Embryonic facial prominence (tissue), 1 donor: ENCODE data around the gene TMEM14B.
"Not testable (repeated sequence)": the region's sequence is repeated elsewhere in the genome, so short reads cannot be mapped to it uniquely, and the experiment has no call there.

Experiments
- DNase-seq: peaks from one replicate; pipeline ENCODE4 v3.0.0-alpha.2; 2016; ENCODE audit errors: extremely low spot score

The TMEM14B gene

GRCh38 chr6:10747251-10747972 is at the start of gene TMEM14B:
Gene TMEM14B, plus strand, starts transcription at chr6:10747805. Its CDS starts 1,441 bp downstream, at chr6:10749246.
- peak; percentile 93 for DNase-seq

GRCh38 chr6:10713962-10714361 is 33.6 kb upstream of the TMEM14B start:
- DNase-seq, result no peak

GRCh38 chr6:10719296-10719963 is 28.2 kb upstream of the TMEM14B start:
- no peak for DNase-seq

GRCh38 chr6:10719964-10720264 is 27.7 kb upstream of the TMEM14B start:
- DNase-seq, result no peak

- DNase-seq, result no peak
These were observed 27.2 kb upstream of the TMEM14B start for GRCh38 chr6:10720265-10720959.

- DNase-seq, result not testable (repeated sequence)
These were observed 26.4 kb upstream of the TMEM14B start for GRCh38 chr6:10720960-10721849.

GRCh38 chr6:10721850-10722569 is 25.6 kb upstream of the TMEM14B start:
- no peak for DNase-seq

- DNase-seq, result peak; percentile 40
These were observed 25.1 kb upstream of the TMEM14B start for GRCh38 chr6:10722570-10722819.

GRCh38 chr6:10722820-10723566 is 24.6 kb upstream of the TMEM14B start, which contains the start of gene TMEM14C:
Gene TMEM14C, plus strand, starts transcription at chr6:10723070. Its CDS starts 1,544 bp downstream, at chr6:10724614.
- peak; percentile 93 for DNase-seq

- no peak for DNase-seq
These were observed 24.1 kb upstream of the TMEM14B start for GRCh38 chr6:10723567-10723881.

- no peak for DNase-seq
These were observed 22.6 kb upstream of the TMEM14B start for GRCh38 chr6:10725044-10725443.

- DNase-seq, result no peak
These were observed 21.9 kb upstream of the TMEM14B start for GRCh38 chr6:10725716-10726115.

- DNase-seq, result no peak
These were observed 17.4 kb upstream of the TMEM14B start for GRCh38 chr6:10730254-10730653.

- no peak for DNase-seq
These were observed 14.4 kb upstream of the TMEM14B start for GRCh38 chr6:10733151-10733715.

GRCh38 chr6:10733863-10734262 is 13.7 kb upstream of the TMEM14B start:
- no peak for DNase-seq

- no peak for DNase-seq
These were observed 10.9 kb upstream of the TMEM14B start for GRCh38 chr6:10736731-10737130.

- no peak for DNase-seq
These were observed 7.5 kb upstream of the TMEM14B start for GRCh38 chr6:10740061-10740460.

- not testable (repeated sequence) for DNase-seq
These were observed 6.0 kb upstream of the TMEM14B start for GRCh38 chr6:10741643-10742042.

- no peak for DNase-seq
These were observed 5.4 kb upstream of the TMEM14B start for GRCh38 chr6:10742251-10742650.

- DNase-seq, result no peak
These were observed 4.1 kb upstream of the TMEM14B start for GRCh38 chr6:10743515-10743914.

- no peak for DNase-seq
These were observed 2.5 kb upstream of the TMEM14B start for GRCh38 chr6:10745116-10745515.
